Measurements from ENCODE around the gene CRABP2. TPM values are rescaled to one million over a fixed set of nuclear protein-coding genes. Genes with fewer than 3 reads are reported as not detected.

Gene CRABP2
- total and polyA plus RNA-seq, 12 donors: 3.1 to 17.8 (median 7.2) TPM

DNA sequence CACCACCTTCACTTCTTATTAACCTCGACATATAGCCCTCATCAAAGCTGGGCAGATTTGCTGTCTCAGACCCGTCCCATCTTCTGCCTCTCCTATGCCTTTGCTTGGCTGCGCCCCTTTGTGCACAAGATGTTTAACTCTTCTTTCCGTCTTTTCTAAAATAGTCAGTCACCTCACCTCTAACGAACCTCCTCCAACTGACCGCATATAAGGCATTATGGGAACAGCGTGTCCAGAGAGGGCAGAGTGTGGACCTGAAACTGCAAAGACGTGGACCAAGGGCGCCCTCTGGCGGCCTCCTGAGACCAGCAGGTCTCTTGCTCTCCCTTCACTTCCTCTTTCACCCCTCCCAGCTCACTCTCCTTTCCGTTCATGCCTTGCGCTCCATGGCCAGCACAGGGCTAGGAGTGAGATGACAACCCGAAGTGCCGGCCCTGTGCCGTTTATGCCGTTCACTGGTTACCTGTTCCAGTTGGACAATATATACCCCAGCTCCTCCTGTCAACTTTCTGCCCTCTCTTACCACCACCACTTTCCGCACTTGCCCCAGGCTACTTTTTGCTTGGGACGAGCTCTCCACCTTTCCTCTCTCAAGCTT, 20.4 kb upstream of the CRABP2 start:
- intact Hi-C loops (cut with DNase I): loop anchor here (2.0 to 10.0 kb wide), 2 partner anchors 35 to 139 kb away; partner anchors contain the start of gene NTRK1 (in 1 of the 2)
- 11 to 13% (median 13%) methylated on average over 18 of the region's 18 CpGs for WGBS, 4 donors
- no peak for TF ChIP-seq POLR2A (IDR thresholded peaks at IDR 0.05)
- peak; percentile 85 to 98 (median 96) for TF ChIP-seq CTCF (IDR thresholded peaks at IDR 0.05)
- Histone ChIP-seq H3K9me3 (replicated peaks in 1 of 3) (no peaks in the 10 kb centered on the region), H3K4me3 (peak overlapping the region in 1 of 4 donors; percentile 32), H3K27me3 (no peaks in the 10 kb centered on the region), H3K36me3 (replicated peaks in 1 of 2) (peaks cover 0 to 33% of the 10 kb centered on the region in 2 donors), H3K27ac (peak overlapping the region in 2 of 5 donors; percentile 6 to 54), H3K4me1 (replicated peaks in 1 of 2) (peaks cover 31 to 42% of the 10 kb centered on the region in 2 donors)
- DNase-seq: peak; percentile 88 to 97 (median 93)

GRCh38 chr1:156721535-156721934, 16.2 kb upstream of the CRABP2 start:
- intact Hi-C loops (cut with DNase I): loop anchor here in 1 of 2 donors (10.0 kb wide), 1 partner anchor 143 kb away; the partner anchor contains the start of gene NTRK1
- no peak for DNase-seq
- Histone ChIP-seq H3K27ac (no peak overlapping the region), H3K4me1 (replicated peaks in 1 of 2) (peaks cover 15 to 23% of the 10 kb centered on the region in 2 donors), H3K27me3 (no peaks in the 10 kb centered on the region), H3K4me3 (no peak overlapping the region), H3K9me3 (replicated peaks in 1 of 3) (no peaks in the 10 kb centered on the region), H3K36me3 (replicated peaks in 1 of 2) (peaks cover 0 to 35% of the 10 kb centered on the region in 2 donors)
- no peak for TF ChIP-seq CTCF (IDR thresholded peaks at IDR 0.05)
- TF ChIP-seq POLR2A (IDR thresholded peaks at IDR 0.05): no peak
- 86 to 93% (median 89%) methylated on average over 4 of the region's 4 CpGs for WGBS, 4 donors

DNA sequence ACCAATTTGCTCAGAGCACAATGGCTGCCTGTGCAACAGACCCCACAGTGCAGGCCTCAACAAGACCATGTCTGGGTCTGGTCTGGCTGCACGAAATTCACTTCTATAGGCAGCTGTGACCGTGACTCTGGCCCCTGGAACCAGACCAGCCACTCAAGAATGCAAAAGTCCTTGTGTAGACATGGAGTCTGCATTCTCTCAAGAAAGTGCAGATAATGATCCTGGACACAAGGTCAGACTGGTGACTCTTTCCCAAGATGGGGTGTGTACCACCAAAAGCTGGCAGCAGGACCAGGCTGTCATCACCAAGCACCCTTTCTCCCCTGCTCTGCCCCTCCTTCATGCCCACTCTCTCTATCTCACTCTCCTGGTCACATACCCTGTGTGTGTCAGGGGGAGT, 15.7 kb upstream of the CRABP2 start:
- 29 to 50% (median 47%) methylated on average over 1 to 2 of the region's 2 CpGs for WGBS, 4 donors
- Histone ChIP-seq H3K4me3 (no peak overlapping the region), H3K9me3 (replicated peaks in 1 of 3) (no peaks in the 10 kb centered on the region), H3K4me1 (replicated peaks in 1 of 2) (peaks cover 11 to 19% of the 10 kb centered on the region in 2 donors), H3K27ac (no peak overlapping the region), H3K36me3 (replicated peaks in 1 of 2) (peaks cover 0 to 35% of the 10 kb centered on the region in 2 donors), H3K27me3 (no peaks in the 10 kb centered on the region)
- TF ChIP-seq POLR2A (IDR thresholded peaks at IDR 0.05): no peak
- no peak for TF ChIP-seq CTCF (IDR thresholded peaks at IDR 0.05)
- peak in 1 of 7 donors; percentile 48 for DNase-seq
- intact Hi-C loops (cut with DNase I): loop anchor here in 1 of 2 donors (10.0 kb wide), 1 partner anchor 144 kb away; the partner anchor contains the start of gene NTRK1

DNA sequence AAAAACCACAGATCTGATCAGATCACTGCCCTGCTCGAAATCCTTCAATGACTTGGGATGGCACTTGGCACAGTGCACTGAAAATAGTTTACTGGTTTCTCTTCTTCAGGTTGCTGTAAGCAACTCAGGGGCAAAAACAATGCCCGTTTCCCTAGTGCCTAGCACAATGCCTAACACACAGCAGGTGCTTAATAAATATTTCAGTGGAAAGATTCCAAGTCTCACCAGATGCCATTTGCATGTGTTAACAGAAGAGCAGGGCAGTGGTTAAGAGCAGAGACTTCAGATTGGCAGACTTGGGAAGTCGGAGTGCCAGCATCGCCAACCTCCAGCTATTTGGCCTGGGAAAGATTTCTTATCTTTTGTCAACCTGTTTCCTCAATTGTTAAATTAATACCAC, 12.0 kb upstream of the CRABP2 start:
- Histone ChIP-seq H3K9me3 (replicated peaks in 1 of 3) (no peaks in the 10 kb centered on the region), H3K4me3 (no peak overlapping the region), H3K36me3 (replicated peaks in 1 of 2) (peaks cover 0 to 15% of the 10 kb centered on the region in 2 donors), H3K27ac (no peak overlapping the region), H3K27me3 (no peaks in the 10 kb centered on the region), H3K4me1 (replicated peaks in 1 of 2) (peaks cover 8% of the 10 kb centered on the region in 2 donors)
- WGBS, 4 donors: 86 to 97% (median 95%) methylated on average over 4 of the region's 4 CpGs
- TF ChIP-seq CTCF (IDR thresholded peaks at IDR 0.05) (no peak), POLR2A (IDR thresholded peaks at IDR 0.05) (no peak)
- DNase-seq: no peak
- intact Hi-C loops (cut with DNase I): no loop called here

Measured in adrenal gland (tissue), 12 donors.